ENCODE results near the gene WNK3. TPM values are rescaled to one million over a fixed set of nuclear protein-coding genes. Genes with fewer than 3 reads are reported as not detected.

WNK3 gene
- total RNA-seq (2022) (not detected in 2 replicates), Bru-seq, nascent RNA (percentile 1 among the genes with signal in this experiment), BruChase-seq, experiment 1, labeled RNA remaining after a 2-hour chase (percentile 1 among the genes with signal in this experiment), BruChase-seq, experiment 2, labeled RNA remaining after a 6-hour chase (not detected)
- long read RNA-seq, result 0 reads

- Mint-ChIP-seq H3K9me3 (ENCODE audit: unreplicated experiment) (no peaks in the 10 kb centered on the region), H3K27me3 (ENCODE audit: insufficient read depth, unreplicated experiment) (peaks cover 17% of the 10 kb centered on the region), H3K27ac (ENCODE audit: unreplicated experiment) (no peak within 1 kb of the TSS), H3K36me3 (ENCODE audit: insufficient read depth, unreplicated experiment) (no peaks in the 10 kb centered on the region), H3K4me1 (ENCODE audit: low read depth, unreplicated experiment) (no peaks in the 10 kb centered on the region), H3K4me3 (ENCODE audit: unreplicated experiment) (no peak within 1 kb of the TSS)
- ChIA-PET CTCF (no interaction called here), POLR2A (no interaction called here)
- Histone ChIP-seq H3K9me3 (no peaks in the 10 kb centered on the region), H3K36me3 (ENCODE audit: control insufficient read depth, insufficient read depth, low read length) (no peaks in the 10 kb centered on the region), H3K4me1 (no peaks in the 10 kb centered on the region), H3K4me3 (ENCODE audit: low read depth, low read length) (no peak within 1 kb of the TSS), H3K27me3 (replicated peaks; ENCODE audit: control insufficient read depth, insufficient read depth, low read length) (no peaks in the 10 kb centered on the region)
- no TSS peak for BruUV-seq (replicated peaks)
- intact Hi-C loops (cut with micrococcal nuclease; ENCODE audit: unreplicated experiment), result no loop called here
- TF ChIP-seq CTCF (IDR thresholded peaks at IDR 0.05; ENCODE audit: insufficient read depth in 1 of 2, low read depth in 1 of 2, low read length in 1 of 2, severe bottlenecking in 1 of 2, unreplicated experiment in 1 of 2), result no peak
- no peak for DNase-seq
Measured at GRCh38 chrX:54357414-54358377, at the start of gene WNK3. Gene WNK3, minus strand, starts transcription at chrX:54358046.

GRCh38 chrX:54407266-54407665 is 49.4 kb upstream of the WNK3 start:
- no peak for DNase-seq
- POLR2A ChIA-PET, result no interaction called here
- BruUV-seq (replicated peaks), result no TSS peak

GRCh38 chrX:54397113-54397512 is 39.3 kb upstream of the WNK3 start:
- Histone ChIP-seq H3K27me3 (replicated peaks; ENCODE audit: control insufficient read depth, insufficient read depth, low read length) (no peaks in the 10 kb centered on the region), H3K4me3 (ENCODE audit: low read depth, low read length) (no peak overlapping the region), H3K36me3 (ENCODE audit: control insufficient read depth, insufficient read depth, low read length) (no peaks in the 10 kb centered on the region), H3K9me3 (no peaks in the 10 kb centered on the region), H3K4me1 (no peaks in the 10 kb centered on the region)
- no peaks in the 10 kb centered on the region for H3K9me3 Mint-ChIP-seq (ENCODE audit: unreplicated experiment)
- BruUV-seq (replicated peaks), result no TSS peak
- no peak for TF ChIP-seq CTCF (IDR thresholded peaks at IDR 0.05; ENCODE audit: insufficient read depth in 1 of 2, low read depth in 1 of 2, low read length in 1 of 2, severe bottlenecking in 1 of 2, unreplicated experiment in 1 of 2)
- no peak overlapping the region for H3K4me3 Mint-ChIP-seq (ENCODE audit: unreplicated experiment)
- intact Hi-C loops (cut with micrococcal nuclease; ENCODE audit: unreplicated experiment), result no loop called here
- peaks cover 2% of the 10 kb centered on the region for H3K27me3 Mint-ChIP-seq (ENCODE audit: insufficient read depth, unreplicated experiment)
- POLR2A ChIA-PET, result no interaction called here
- no peaks in the 10 kb centered on the region for H3K4me1 Mint-ChIP-seq (ENCODE audit: low read depth, unreplicated experiment)
- no peak overlapping the region for H3K27ac Mint-ChIP-seq (ENCODE audit: unreplicated experiment)
- CTCF ChIA-PET, result no interaction called here
- DNase-seq, result no peak
- H3K36me3 Mint-ChIP-seq (ENCODE audit: insufficient read depth, unreplicated experiment), result no peaks in the 10 kb centered on the region

More at GRCh38 chrX:54407266-54407665, 49.4 kb upstream of the WNK3 start:
- Mint-ChIP-seq H3K27me3 (ENCODE audit: insufficient read depth, unreplicated experiment) (peaks cover 3% of the 10 kb centered on the region), H3K36me3 (ENCODE audit: insufficient read depth, unreplicated experiment) (no peaks in the 10 kb centered on the region), H3K27ac (ENCODE audit: unreplicated experiment) (no peak overlapping the region), H3K4me1 (ENCODE audit: low read depth, unreplicated experiment) (no peaks in the 10 kb centered on the region), H3K9me3 (ENCODE audit: unreplicated experiment) (no peaks in the 10 kb centered on the region), H3K4me3 (ENCODE audit: unreplicated experiment) (no peak overlapping the region)
- Histone ChIP-seq H3K36me3 (ENCODE audit: control insufficient read depth, insufficient read depth, low read length) (no peaks in the 10 kb centered on the region), H3K4me1 (no peaks in the 10 kb centered on the region), H3K9me3 (no peaks in the 10 kb centered on the region), H3K27me3 (replicated peaks; ENCODE audit: control insufficient read depth, insufficient read depth, low read length) (no peaks in the 10 kb centered on the region), H3K4me3 (ENCODE audit: low read depth, low read length) (no peak overlapping the region)
- intact Hi-C loops (cut with micrococcal nuclease; ENCODE audit: unreplicated experiment), result no loop called here
- CTCF ChIA-PET, result no interaction called here
- TF ChIP-seq CTCF (IDR thresholded peaks at IDR 0.05; ENCODE audit: insufficient read depth in 1 of 2, low read depth in 1 of 2, low read length in 1 of 2, severe bottlenecking in 1 of 2, unreplicated experiment in 1 of 2), result no peak
